Transverse colon (tissue), 4 donors: ENCODE measurements around the gene SORL1. TPM values are rescaled to one million over a fixed set of nuclear protein-coding genes. Genes with fewer than 3 reads are reported as not detected.
"Not testable (repeated sequence)": the region's sequence is repeated elsewhere in the genome, so short reads cannot be mapped to it uniquely, and the experiment has no call there.

Experiments used
- DNase-seq: peaks from one replicate; pipeline ENCODE4 v3.0.0-alpha.2; 2019
- H3K27ac ChIP-seq, 4 donors: fragments of 200-600 bp; sonication (generic); 2 replicates each; pipeline ENCODE4 v1.5.1; 2016 to 2018; ENCODE audit warnings: inconsistent platforms in 4 of 4
- H3K27me3 ChIP-seq: fragments of 200-600 bp; sonication (generic); 2 replicates; pipeline ENCODE4 v1.5.1; 2017; ENCODE audit warnings: inconsistent platforms
- H3K36me3 ChIP-seq, 4 donors: fragments of 200-600 bp; sonication (generic); 2 replicates each; pipeline ENCODE4 v1.5.1; 2017 to 2019; ENCODE audit warnings: inconsistent platforms in 4 of 4
- H3K4me1 ChIP-seq, 4 donors: fragments of 200-600 bp; sonication (generic); 2 replicates each; pipeline ENCODE4 v1.5.1; 2017 to 2020; ENCODE audit warnings: inconsistent platforms in 4 of 4
- H3K4me3 ChIP-seq, 4 donors: fragments of 200-600 bp; sonication (generic); 1 replicate in 1 of 4; 2 replicates in 3 of 4; pipeline versions ENCODE4 v1.5.1 to v1.6.1; 2017 to 2019; ENCODE audit warnings: inconsistent platforms in 4 of 4
- H3K9me3 ChIP-seq, 2 donors: fragments of 200-600 bp; sonication (generic); 2 replicates each; pipeline ENCODE4 v1.5.1; 2017 to 2019; ENCODE audit warnings: inconsistent platforms in 2 of 2
- CTCF ChIP-seq, 5 experiments: fragments of 200-600 bp in 3 of 5; fragments of 450-650 bp in 2 of 5; sonication (generic) in 3 of 5; IDR thresholded peaks; 1 replicate in 2 of 5; 2 replicates in 3 of 5; pipeline ENCODE4 v1.5.1; 2016 to 2017; ENCODE audit warnings: antibody characterized with exemption in 5 of 5, inconsistent platforms in 3 of 5, mild to moderate bottlenecking in 2 of 5, moderate library complexity in 1 of 5
- EP300 ChIP-seq: sonication (generic); formaldehyde crosslinking; IDR thresholded peaks from one replicate; pipeline ENCODE4 v1.6.1; 2017; ENCODE audit warnings: antibody characterized with exemption, low read depth
- POLR2A ChIP-seq: fragments of 450-650 bp; IDR thresholded peaks from one replicate; pipeline ENCODE4 v1.6.1; 2016; ENCODE audit warnings: antibody characterized with exemption, mild to moderate bottlenecking, moderate library complexity
- POLR2AphosphoS5 ChIP-seq, 3 donors: sonication (generic); formaldehyde crosslinking; IDR thresholded peaks; one replicate each; pipeline ENCODE4 v1.6.1; 2016; ENCODE audit warnings: antibody characterized with exemption in 3 of 3
- WGBS, 2 donors: methylation state at CpG; one replicate each; pipeline ENCODE4 v1.1.5; 2018; ENCODE audit warnings: low coverage in 1 of 2; 5-methylcytosine and 5-hydroxymethylcytosine counted together
- in situ Hi-C, 4 donors: fragments of 200-750 bp; cut with MboI; loops; one replicate each; pipeline versions ENCODE4 v1.15.0 to v1.15.1; 2017; ENCODE audit warnings: low sequenced_read_pairs in 3 of 4, low pct_ligation_motif_present in 1 of 4, low pct_unique_long_range_greater_than_20kb in 1 of 4
- intact Hi-C: fragments of 100-400 bp; cut with DNase I; formaldehyde crosslinking; loops from one replicate; pipeline ENCODE4 v1.15.1; 2023; ENCODE audit warnings: low total_unique reads
- total RNA-seq, 4 donors: library from RNA; depleted of rRNA; stranded (reverse); fragments of >200 nt; gene quantifications; one replicate each; pipeline ENCODE4 v1.1.0, GENCODE V29; 2016

SORL1 gene
- total RNA-seq, 4 donors from 2014 or later, result 81.6 to 338 (median 129) TPM

GRCh38 chr11:121566279-121567168 is 114.4 kb downstream of the SORL1 start:
- H3K27ac ChIP-seq, result no peak overlapping the region
- intact Hi-C loops, result no loop called here
- in situ Hi-C loops, result no loop called here
- H3K27me3 ChIP-seq, result no peaks in the 10 kb centered on the region
- DNase-seq, result no peak
- peaks cover 0 to 4% (median 0%) of the 10 kb centered on the region in 4 donors for H3K36me3 ChIP-seq
- H3K9me3 ChIP-seq, result no peaks in the 10 kb centered on the region
- H3K4me3 ChIP-seq, result no peak overlapping the region
- WGBS, 2 donors, result 91 to 95% methylated on average over 4 to 9 of the region's 9 CpGs
- no peak for TF ChIP-seq POLR2A
- TF ChIP-seq POLR2AphosphoS5 (IDR thresholded peaks at IDR 0.05), result no peak
- TF ChIP-seq CTCF (IDR thresholded peaks at IDR 0.05), result no peak
- no peak for TF ChIP-seq EP300
- H3K4me1 ChIP-seq, result no peaks in the 10 kb centered on the region

GRCh38 chr11:121567995-121568394 is 115.9 kb downstream of the SORL1 start:
- no peaks in the 10 kb centered on the region for H3K27me3 ChIP-seq
- in situ Hi-C loops, result no loop called here
- no peak for TF ChIP-seq POLR2A
- no peak for TF ChIP-seq POLR2AphosphoS5 (IDR thresholded peaks at IDR 0.05)
- TF ChIP-seq EP300, result no peak
- no peak for TF ChIP-seq CTCF (IDR thresholded peaks at IDR 0.05)

GRCh38 chr11:121569332-121570299 is 117.5 kb downstream of the SORL1 start:
- in situ Hi-C loops, H3K36me3 ChIP-seq, H3K4me1 ChIP-seq, H3K27ac ChIP-seq, DNase-seq, H3K4me3 ChIP-seq, H3K9me3 ChIP-seq, H3K27me3 ChIP-seq, intact Hi-C loops: not testable (repeated sequence)
- 88 to 93% methylated on average over 21 to 30 of the region's 30 CpGs for WGBS, 2 donors

More at GRCh38 chr11:121567995-121568394, 115.9 kb downstream of the SORL1 start:
- peaks cover 0 to 4% (median 0%) of the 10 kb centered on the region in 4 donors for H3K36me3 ChIP-seq
- H3K27ac ChIP-seq, result no peak overlapping the region
- H3K4me3 ChIP-seq, result no peak overlapping the region
- intact Hi-C loops, result no loop called here
- H3K9me3 ChIP-seq, result no peaks in the 10 kb centered on the region
- H3K4me1 ChIP-seq, result no peaks in the 10 kb centered on the region
- DNase-seq, result no peak
- WGBS, 2 donors, result 75 to 90% methylated on average over 2 to 3 of the region's 3 CpGs

DNA sequence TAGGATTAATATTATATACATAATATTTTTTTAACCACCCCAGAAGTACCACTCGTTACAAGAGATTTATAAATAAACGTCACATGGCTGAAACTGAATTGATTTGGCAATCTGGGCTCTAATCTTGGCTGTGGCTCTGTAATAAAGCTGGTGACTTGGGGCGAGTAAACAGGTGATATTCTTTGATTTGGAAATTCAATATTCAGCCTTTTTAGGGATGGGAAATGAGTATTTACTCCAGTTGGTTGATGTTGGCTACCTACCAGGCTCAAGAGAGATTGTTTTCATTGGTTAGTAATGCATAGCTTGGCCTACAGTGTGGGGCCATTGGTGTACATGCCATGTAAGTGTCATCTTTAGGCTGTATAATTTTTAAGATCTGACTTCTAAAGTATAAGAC is 118.3 kb downstream of the SORL1 start:
- Histone ChIP-seq H3K4me1 (no peaks in the 10 kb centered on the region), H3K27me3 (no peaks in the 10 kb centered on the region), H3K4me3 (no peak overlapping the region), H3K27ac (no peak overlapping the region), H3K36me3 (peaks cover 0 to 9% (median 2%) of the 10 kb centered on the region in 4 donors), H3K9me3 (no peaks in the 10 kb centered on the region)
- intact Hi-C loops, result no loop called here
- WGBS, 2 donors, result 86 to 89% methylated on average over 3 of the region's 3 CpGs
- TF ChIP-seq POLR2AphosphoS5 (IDR thresholded peaks at IDR 0.05), result no peak
- TF ChIP-seq POLR2A, result no peak
- TF ChIP-seq CTCF (IDR thresholded peaks at IDR 0.05), result no peak
- no peak for TF ChIP-seq EP300
- no peak for DNase-seq
- in situ Hi-C loops, result no loop called here
